ENCODE measurements around the gene ALAD. TPM values are rescaled to one million over a fixed set of nuclear protein-coding genes. Genes with fewer than 3 reads are reported as not detected.

The ALAD gene
- total and polyA plus RNA-seq, 2 of the 13 experiments (the other 11 are each of a cell fraction or from before 2014, with no cell fraction given), result 21.8 to 30.1 TPM

DNA sequence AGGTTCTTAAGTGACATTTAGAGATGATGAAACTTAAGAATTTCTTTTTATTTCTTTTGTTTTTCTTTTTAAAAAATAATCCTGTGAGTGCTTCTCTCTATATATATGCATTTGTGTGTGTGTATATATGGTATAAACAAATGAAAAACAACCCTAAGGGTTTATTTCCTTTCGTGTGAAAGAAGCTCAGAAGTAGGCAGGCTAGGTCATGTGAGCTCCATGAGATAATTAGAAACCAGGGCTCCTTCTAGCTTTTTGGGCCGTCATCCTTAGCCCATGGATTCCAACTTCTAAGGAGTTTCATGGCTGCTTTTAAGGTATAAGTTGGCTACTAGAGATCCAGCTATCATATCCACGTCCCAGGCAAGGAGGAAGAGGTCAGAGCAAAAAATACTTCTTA, 20.6 kb upstream of the ALAD start:
- TF ChIP-seq ZNF550 (CRISPR knock-in tag; IDR thresholded peaks at IDR 0.05; ENCODE audit: borderline replicate concordance), result no peak
- no peak for TF ChIP-seq ARNT2 (CRISPR knock-in tag; IDR thresholded peaks at IDR 0.05; ENCODE audit: low read depth)
- TF ChIP-seq ZNF326 (CRISPR knock-in tag; IDR thresholded peaks at IDR 0.05; ENCODE audit: borderline replicate concordance), result no peak
- TF ChIP-seq PHF21A (CRISPR knock-in tag; IDR thresholded peaks at IDR 0.05), result no peak
- no peak for TF ChIP-seq GTF3A (CRISPR knock-in tag; conservative IDR thresholded peaks at IDR 0.05)
- no peak for TF ChIP-seq ZNF552 (CRISPR knock-in tag; IDR thresholded peaks at IDR 0.05; ENCODE audit: borderline replicate concordance)
- no peak for TF ChIP-seq CCAR2 (optimal IDR thresholded peaks at IDR 0.05; ENCODE audit: low read depth, low read length)
- TF ChIP-seq DR1 (CRISPR knock-in tag; IDR thresholded peaks at IDR 0.05), result no peak
- TF ChIP-seq HMG20B (CRISPR knock-in tag; conservative IDR thresholded peaks at IDR 0.05), result no peak
- TF ChIP-seq, protein P1, sequence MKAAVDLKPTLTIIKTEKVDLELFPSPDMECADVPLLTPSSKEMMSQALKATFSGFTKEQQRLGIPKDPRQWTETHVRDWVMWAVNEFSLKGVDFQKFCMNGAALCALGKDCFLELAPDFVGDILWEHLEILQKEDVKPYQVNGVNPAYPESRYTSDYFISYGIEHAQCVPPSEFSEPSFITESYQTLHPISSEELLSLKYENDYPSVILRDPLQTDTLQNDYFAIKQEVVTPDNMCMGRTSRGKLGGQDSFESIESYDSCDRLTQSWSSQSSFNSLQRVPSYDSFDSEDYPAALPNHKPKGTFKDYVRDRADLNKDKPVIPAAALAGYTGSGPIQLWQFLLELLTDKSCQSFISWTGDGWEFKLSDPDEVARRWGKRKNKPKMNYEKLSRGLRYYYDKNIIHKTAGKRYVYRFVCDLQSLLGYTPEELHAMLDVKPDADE (CRISPR knock-in tag; IDR thresholded peaks at IDR 0.05), result no peak
- TF ChIP-seq FOXA1 (IDR thresholded peaks at IDR 0.05), result no peak
- no peak for TF ChIP-seq FOXA1 (CRISPR knock-in tag; IDR thresholded peaks at IDR 0.05)
- TF ChIP-seq NFKBIZ (CRISPR knock-in tag; IDR thresholded peaks at IDR 0.05), result no peak
- TF ChIP-seq NFKB2 (CRISPR knock-in tag; IDR thresholded peaks at IDR 0.05; ENCODE audit: borderline replicate concordance), result no peak
- no peak for TF ChIP-seq RFXANK (CRISPR knock-in tag; IDR thresholded peaks at IDR 0.05)
- TF ChIP-seq, protein P2, sequence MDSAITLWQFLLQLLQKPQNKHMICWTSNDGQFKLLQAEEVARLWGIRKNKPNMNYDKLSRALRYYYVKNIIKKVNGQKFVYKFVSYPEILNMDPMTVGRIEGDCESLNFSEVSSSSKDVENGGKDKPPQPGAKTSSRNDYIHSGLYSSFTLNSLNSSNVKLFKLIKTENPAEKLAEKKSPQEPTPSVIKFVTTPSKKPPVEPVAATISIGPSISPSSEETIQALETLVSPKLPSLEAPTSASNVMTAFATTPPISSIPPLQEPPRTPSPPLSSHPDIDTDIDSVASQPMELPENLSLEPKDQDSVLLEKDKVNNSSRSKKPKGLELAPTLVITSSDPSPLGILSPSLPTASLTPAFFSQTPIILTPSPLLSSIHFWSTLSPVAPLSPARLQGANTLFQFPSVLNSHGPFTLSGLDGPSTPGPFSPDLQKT (CRISPR knock-in tag; IDR thresholded peaks at IDR 0.05; ENCODE audit: borderline replicate concordance), result no peak
- TF ChIP-seq, protein P3, sequence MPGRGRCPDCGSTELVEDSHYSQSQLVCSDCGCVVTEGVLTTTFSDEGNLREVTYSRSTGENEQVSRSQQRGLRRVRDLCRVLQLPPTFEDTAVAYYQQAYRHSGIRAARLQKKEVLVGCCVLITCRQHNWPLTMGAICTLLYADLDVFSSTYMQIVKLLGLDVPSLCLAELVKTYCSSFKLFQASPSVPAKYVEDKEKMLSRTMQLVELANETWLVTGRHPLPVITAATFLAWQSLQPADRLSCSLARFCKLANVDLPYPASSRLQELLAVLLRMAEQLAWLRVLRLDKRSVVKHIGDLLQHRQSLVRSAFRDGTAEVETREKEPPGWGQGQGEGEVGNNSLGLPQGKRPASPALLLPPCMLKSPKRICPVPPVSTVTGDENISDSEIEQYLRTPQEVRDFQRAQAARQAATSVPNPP (CRISPR knock-in tag; IDR thresholded peaks at IDR 0.05), result no peak
- Histone ChIP-seq H3K27ac (ENCODE audit: extremely low read length, insufficient read depth, low read length) (no peak overlapping the region), H3K27me3 (ENCODE audit: control insufficient read depth in 1 of 2, insufficient read depth in 2 of 2, low read length in 2 of 2) (no peaks in the 10 kb centered on the region; a peak in 1 of 5 replicates), H3K4me2 (ENCODE audit: low read depth, low read length) (no peak overlapping the region), H4K20me1 (ENCODE audit: insufficient read depth, low read length) (no peaks in the 10 kb centered on the region), H3K79me2 (ENCODE audit: insufficient read depth, low read length) (no peaks in the 10 kb centered on the region), H3K36me3 (replicated peaks in 1 of 2; ENCODE audit: control insufficient read depth in 1 of 2, insufficient read depth in 2 of 2, low read length in 2 of 2) (no peaks in the 10 kb centered on the region), H3K4me1 (ENCODE audit: insufficient read depth, low read length) (peaks cover 9% of the 10 kb centered on the region), H3K9ac (ENCODE audit: insufficient read depth, low read depth, low read length) (no peak overlapping the region), H3K4me3 (replicated peaks in 1 of 3; ENCODE audit: insufficient read depth in 1 of 3, low read depth in 2 of 3, low read length in 3 of 3) (no peak overlapping the region), H2AFZ (ENCODE audit: low read length) (no peak overlapping the region), H3K9me3 (ENCODE audit: low read length) (no peaks in the 10 kb centered on the region)
- no TSS peak for BruUV-seq (replicated peaks)
- DNase-seq (ENCODE audit: low spot score) (no peak), ATAC-seq (no peak), FAIRE-seq (no peak)
- ChIA-PET POLR2A (no interaction called here), CTCF (ENCODE audit: low intra/inter-chr PET ratio, low total read pairs) (no interaction called here)
- intact Hi-C loops (cut with micrococcal nuclease; ENCODE audit: unreplicated experiment) (no loop called here), in situ Hi-C loops (cut with HindIII; ENCODE audit: extremely low pct_ligation_motif_present, low pct_unique_long_range_greater_than_20kb) (no loop called here)
- WGBS (ENCODE audit: low lambda C conversion rate), result 28% methylated on average over 3 of the region's 3 CpGs

Measured in HepG2 (cell line).